GM12891 (cell line): Measurements from ENCODE around the gene DOCK6.

Source experiments
- PAX5 ChIP-seq: IDR thresholded peaks from 2 replicates; pipeline ENCODE4 v1.6.1; 2011; ENCODE audit warnings: low read length, moderate library complexity, mild to moderate bottlenecking; ENCODE audit not compliant: insufficient read depth, severe bottlenecking
- POLR2A ChIP-seq: IDR thresholded peaks from 2 replicates; pipeline ENCODE4 v1.6.1; 2011; ENCODE audit warnings: low read depth, low read length, control low read depth

GRCh38 chr19:11164879-11165406, 97.4 kb downstream of the DOCK6 start:
- TF ChIP-seq PAX5 (no peak), POLR2A (no peak)
